Testis (tissue), 3 donors: ENCODE results near the gene GALNT8. TPM values are rescaled to one million over a fixed set of nuclear protein-coding genes. Genes with fewer than 3 reads are reported as not detected.

Experiments used
- DNase-seq: peaks from one replicate; pipeline ENCODE4 v3.0.0-alpha.2; 2019
- H3K27ac ChIP-seq, 2 donors: fragments of 200-600 bp; sonication (generic); one replicate each; pipeline ENCODE4 v1.5.1; 2019
- H3K27me3 ChIP-seq: fragments of 200-600 bp; sonication (generic); one replicate; pipeline ENCODE4 v1.5.1; 2019
- H3K36me3 ChIP-seq: fragments of 200-600 bp; sonication (generic); one replicate; pipeline ENCODE4 v1.5.1; 2017; ENCODE audit warnings: low read depth; ENCODE audit errors: missing control alignments
- H3K4me1 ChIP-seq: fragments of 200-600 bp; sonication (generic); one replicate; pipeline ENCODE4 v1.5.1; 2019
- H3K4me3 ChIP-seq, 2 donors: fragments of 200-600 bp; sonication (generic); one replicate each; pipeline ENCODE4 v1.5.1; 2017 to 2019
- H3K9me3 ChIP-seq: fragments of 200-600 bp; sonication (generic); one replicate; pipeline ENCODE4 v1.5.1; 2017
- CTCF ChIP-seq, 3 experiments: fragments of 450-650 bp in 2 of 3; fragments of 200-600 bp in 1 of 3; sonication (generic) in 1 of 3; IDR thresholded peaks; one replicate each; pipeline ENCODE4 v1.5.1; 2016 to 2019; ENCODE audit warnings: antibody characterized with exemption in 3 of 3, mild to moderate bottlenecking in 2 of 3, moderate library complexity in 1 of 3
- POLR2A ChIP-seq: fragments of 450-650 bp; IDR thresholded peaks from one replicate; pipeline ENCODE4 v1.6.1; 2017; ENCODE audit warnings: antibody characterized with exemption, mild to moderate bottlenecking, moderate library complexity
- WGBS, 2 donors: methylation state at CpG; one replicate each; pipeline ENCODE4 v1.1.5; 2018; 5-methylcytosine and 5-hydroxymethylcytosine counted together
- intact Hi-C: fragments of 100-400 bp; cut with DNase I; formaldehyde crosslinking; loops from one replicate; pipeline ENCODE4 v1.15.1; 2023; ENCODE audit warnings: low total_unique reads
- polyA plus RNA-seq: library from polyadenylated mRNA; stranded (reverse); fragments of 350-450 nt; fragmentation: Illumina TruSeq; extraction: RNeasy Lipid Tissue Mini Kit (QIAGEN cat#74804); gene quantifications from one replicate; pipeline ENCODE4 v1.2.3, GENCODE V29; 2014; ENCODE audit warnings: low read depth, low replicate concordance; ENCODE audit not compliant: insufficient read depth
- total RNA-seq, 2 donors: library from RNA; depleted of rRNA; stranded (reverse); fragments of >200 nt; gene quantifications; one replicate each; pipeline ENCODE4 v1.2.3, GENCODE V29; 2016

Gene GALNT8
- total and polyA plus RNA-seq, 3 donors from 2014 or later: 7.4 to 31.1 (median 16.0) TPM

DNA sequence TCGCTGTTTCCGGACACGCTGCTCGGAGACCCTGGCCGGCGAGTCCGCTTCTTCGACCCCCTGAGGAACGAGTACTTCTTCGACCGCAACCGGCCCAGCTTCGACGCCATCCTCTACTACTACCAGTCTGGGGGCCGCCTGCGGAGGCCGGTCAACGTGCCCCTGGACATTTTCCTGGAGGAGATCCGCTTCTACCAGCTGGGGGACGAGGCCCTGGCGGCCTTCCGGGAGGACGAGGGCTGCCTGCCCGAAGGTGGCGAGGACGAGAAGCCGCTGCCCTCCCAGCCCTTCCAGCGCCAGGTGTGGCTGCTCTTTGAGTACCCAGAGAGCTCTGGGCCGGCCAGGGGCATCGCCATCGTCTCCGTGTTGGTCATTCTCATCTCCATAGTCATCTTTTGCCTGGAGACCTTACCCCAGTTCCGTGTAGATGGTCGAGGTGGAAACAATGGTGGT lies 90.0 kb downstream of the GALNT8 start:
- Histone ChIP-seq H3K36me3 (no peaks in the 10 kb centered on the region), H3K9me3 (no peaks in the 10 kb centered on the region), H3K4me1 (peaks cover 5% of the 10 kb centered on the region), H3K27me3 (no peaks in the 10 kb centered on the region), H3K27ac (no peak overlapping the region), H3K4me3 (peak overlapping the region in 1 of 2 donors; percentile 31)
- 21 to 44% methylated on average over 16 to 34 of the region's 34 CpGs for WGBS, 2 donors
- intact Hi-C loops: no loop called here
- TF ChIP-seq CTCF (IDR thresholded peaks at IDR 0.05): no peak
- TF ChIP-seq POLR2A: no peak
- no peak for DNase-seq

DNA sequence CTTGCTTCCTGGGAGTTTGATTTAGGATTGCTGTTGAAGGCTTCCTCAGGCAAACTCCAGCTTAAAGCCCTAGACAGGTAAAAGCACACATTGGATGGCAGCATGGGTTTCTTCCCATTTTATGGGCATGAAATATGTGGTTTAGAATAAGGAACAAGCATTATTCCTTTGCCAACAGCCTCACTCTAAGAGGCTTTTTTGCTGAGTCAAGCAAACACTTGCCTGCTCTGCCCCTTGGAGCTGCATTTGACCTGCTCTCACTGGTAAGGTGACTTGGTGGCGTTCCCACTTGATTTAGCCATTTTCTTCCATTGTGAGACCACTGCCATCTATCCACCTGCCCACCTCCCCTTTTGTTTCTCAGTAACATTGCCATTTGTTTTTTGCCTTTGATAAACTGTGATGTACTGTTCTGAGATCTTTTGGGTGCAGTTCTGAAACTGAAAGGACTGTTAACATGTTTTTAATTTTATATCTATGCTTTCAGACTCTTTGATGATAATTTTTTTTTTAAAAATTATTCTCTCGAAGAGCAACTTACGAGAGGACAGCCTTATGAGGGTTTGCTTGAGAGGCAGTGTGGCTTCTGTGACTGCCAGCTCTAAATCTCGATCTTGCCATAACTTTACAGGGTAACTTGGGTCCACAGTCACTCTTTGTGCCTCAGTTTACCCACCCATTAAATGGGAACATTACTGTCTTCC lies 92.6 kb downstream of the GALNT8 start:
- no peaks in the 10 kb centered on the region for H3K27me3 ChIP-seq

DNA sequence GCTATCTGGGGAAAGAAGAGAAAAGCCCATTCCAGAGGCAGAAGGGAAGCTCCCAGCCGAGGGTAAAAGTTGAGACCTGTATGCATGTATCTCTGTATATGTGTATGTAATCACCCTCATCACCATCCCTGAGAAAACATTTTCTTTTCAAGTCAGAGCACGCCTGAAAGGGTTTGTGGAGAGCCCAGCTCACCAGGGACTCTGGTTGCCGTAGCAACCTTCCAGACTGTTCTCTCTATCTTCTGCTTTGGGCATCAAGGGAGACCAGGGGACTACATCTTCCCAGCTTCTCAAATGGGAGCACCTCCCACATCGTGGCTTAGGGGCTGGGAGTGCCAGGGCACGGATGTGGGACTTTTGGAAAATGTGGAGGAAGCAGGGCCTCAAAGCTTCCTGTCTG lies 93.5 kb downstream of the GALNT8 start:
- intact Hi-C loops: no loop called here
- Histone ChIP-seq H3K36me3 (no peaks in the 10 kb centered on the region), H3K27ac (no peak overlapping the region), H3K4me3 (no peak overlapping the region), H3K9me3 (no peaks in the 10 kb centered on the region), H3K4me1 (peaks cover 5% of the 10 kb centered on the region), H3K27me3 (no peaks in the 10 kb centered on the region)
- DNase-seq: no peak
- 81 to 93% methylated on average over 5 of the region's 5 CpGs for WGBS, 2 donors
- no peak for TF ChIP-seq POLR2A
- TF ChIP-seq CTCF (IDR thresholded peaks at IDR 0.05): no peak

More for the DNA sequence above, 92.6 kb downstream of the GALNT8 start:
- Histone ChIP-seq H3K4me1 (peaks cover 5% of the 10 kb centered on the region), H3K9me3 (no peaks in the 10 kb centered on the region), H3K4me3 (no peak overlapping the region), H3K27ac (no peak overlapping the region), H3K36me3 (no peaks in the 10 kb centered on the region)
- no peak for DNase-seq
- 94 to 97% methylated on average over 4 of the region's 4 CpGs for WGBS, 2 donors
- intact Hi-C loops: no loop called here
- TF ChIP-seq POLR2A: no peak
- TF ChIP-seq CTCF (IDR thresholded peaks at IDR 0.05): no peak

DNA sequence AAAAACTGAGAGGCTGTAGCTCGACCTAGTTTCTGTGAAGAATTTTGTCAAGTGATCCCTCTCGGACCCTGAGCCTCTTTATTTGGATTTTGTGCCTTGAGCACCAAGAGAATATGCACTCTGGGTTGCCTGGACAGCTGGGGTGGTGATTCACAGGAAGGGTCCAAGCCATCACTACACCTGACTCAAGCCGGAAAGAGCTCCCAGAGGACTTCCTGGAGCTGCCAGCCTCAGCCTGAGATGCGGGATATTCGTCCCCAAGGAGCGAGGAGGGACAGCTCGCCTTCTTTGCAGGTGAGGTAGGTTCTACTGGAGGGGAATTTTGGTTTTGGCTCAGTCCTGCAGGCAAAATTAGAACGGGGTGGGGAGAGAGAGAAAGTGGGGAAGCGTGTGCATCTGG lies 94.3 kb downstream of the GALNT8 start:
- Histone ChIP-seq H3K9me3 (no peaks in the 10 kb centered on the region), H3K36me3 (no peaks in the 10 kb centered on the region), H3K4me1 (peaks cover 5% of the 10 kb centered on the region), H3K27me3 (no peaks in the 10 kb centered on the region), H3K27ac (no peak overlapping the region), H3K4me3 (no peak overlapping the region)
- no peak for TF ChIP-seq CTCF (IDR thresholded peaks at IDR 0.05)
- no peak for TF ChIP-seq POLR2A
- DNase-seq: no peak
- 82 to 88% methylated on average over 9 of the region's 9 CpGs for WGBS, 2 donors
- intact Hi-C loops: no loop called here
